Central memory CD4-positive, alpha-beta T cell (primary cell): ENCODE data around the gene CHI3L1.
A peak's percentile ranks its signal among the peaks of the same experiment; 100 is the strongest.

Experiments used
- DNase-seq: peaks from one replicate; pipeline ENCODE4 v3.0.0; 2022

Gene CHI3L1

GRCh38 chr1:203180611-203181330 lies 5.7 kb downstream of the CHI3L1 start:
- no peak for DNase-seq

GRCh38 chr1:203179667-203180005 lies 6.9 kb downstream of the CHI3L1 start:
- DNase-seq: no peak

- DNase-seq: no peak
Measured at GRCh38 chr1:203178821-203179666, 7.5 kb downstream of the CHI3L1 start.

GRCh38 chr1:203178083-203178482 lies 8.4 kb downstream of the CHI3L1 start:
- DNase-seq: no peak

- DNase-seq: no peak
Measured at GRCh38 chr1:203177470-203178039, 8.9 kb downstream of the CHI3L1 start.

- DNase-seq: no peak
Measured at GRCh38 chr1:203177036-203177405, 9.5 kb downstream of the CHI3L1 start.

- no peak for DNase-seq
Measured at GRCh38 chr1:203176273-203177035, 10.1 kb downstream of the CHI3L1 start.

- DNase-seq: no peak
Measured at GRCh38 chr1:203175827-203176241, 10.7 kb downstream of the CHI3L1 start.

- no peak for DNase-seq
Measured at GRCh38 chr1:203175237-203175826, 11.2 kb downstream of the CHI3L1 start, which contains the start of gene MYBPH. TSS of gene MYBPH (minus strand) at chr1:203175826. CDS start at chr1:203175755, 71 bp downstream.

- DNase-seq: no peak
Measured at GRCh38 chr1:203174324-203174985, 12.0 kb downstream of the CHI3L1 start.

GRCh38 chr1:203173566-203173965 lies 12.9 kb downstream of the CHI3L1 start:
- no peak for DNase-seq

GRCh38 chr1:203173011-203173555 lies 13.4 kb downstream of the CHI3L1 start:
- DNase-seq: no peak

GRCh38 chr1:203172184-203173010 lies 14.1 kb downstream of the CHI3L1 start:
- DNase-seq: peak; percentile 11

GRCh38 chr1:203171341-203172183 lies 14.9 kb downstream of the CHI3L1 start:
- no peak for DNase-seq

GRCh38 chr1:203170625-203171330 lies 15.7 kb downstream of the CHI3L1 start:
- DNase-seq: no peak

- no peak for DNase-seq
Measured at GRCh38 chr1:203169770-203170520, 16.6 kb downstream of the CHI3L1 start.

GRCh38 chr1:203168991-203169390 lies 17.5 kb downstream of the CHI3L1 start:
- no peak for DNase-seq

GRCh38 chr1:203168256-203168786 lies 18.2 kb downstream of the CHI3L1 start:
- DNase-seq: no peak
